CD14-positive monocyte (primary cell): ENCODE data around the gene TCOF1. TPM values are rescaled to one million over a fixed set of nuclear protein-coding genes. Genes with fewer than 3 reads are reported as not detected.

Experiments used
- DNase-seq, 3 donors: peaks; one replicate each; pipeline ENCODE4 v3.0.0-alpha.2; 2011 to 2022
- H2AFZ ChIP-seq: 2 replicates; pipeline ENCODE4 v1.6.0; 2012; ENCODE audit warnings: mild to moderate bottlenecking, low read depth, low read length, inconsistent platforms; ENCODE audit not compliant: insufficient read depth, poor library complexity, severe bottlenecking
- H3K27ac ChIP-seq, 2 donors: 1 replicate in 1 of 2; 2 replicates in 1 of 2; pipeline ENCODE4 v1.5.1; 2012 to 2013; ENCODE audit warnings: low read length in 2 of 2, control low read depth in 1 of 2, inconsistent platforms in 1 of 2, low read depth in 1 of 2, mild to moderate bottlenecking in 1 of 2
- H3K27me3 ChIP-seq, 2 donors: one replicate each; pipeline versions ENCODE4 v1.6.0 to v1.6.1; 2011 to 2013; ENCODE audit warnings: low read length in 2 of 2; ENCODE audit not compliant: control insufficient read depth in 2 of 2, insufficient read depth in 2 of 2
- H3K36me3 ChIP-seq, 2 donors: replicated peaks in 1 of 2; 1 replicate in 1 of 2; 2 replicates in 1 of 2; pipeline versions ENCODE4 v1.5.1 to v1.6.1; 2012 to 2013; ENCODE audit warnings: low read length in 2 of 2, control low read depth in 1 of 2, inconsistent platforms in 1 of 2, mild to moderate bottlenecking in 1 of 2; ENCODE audit not compliant: insufficient read depth in 2 of 2, control insufficient read depth in 1 of 2
- H3K4me1 ChIP-seq, 2 donors: 1 replicate in 1 of 2; 2 replicates in 1 of 2; pipeline versions ENCODE4 v1.5.1 to v1.6.1; 2012 to 2013; ENCODE audit warnings: low read length in 2 of 2, control low read depth in 1 of 2, inconsistent platforms in 1 of 2, mild to moderate bottlenecking in 1 of 2, moderate library complexity in 1 of 2; ENCODE audit not compliant: insufficient read depth in 2 of 2, control insufficient read depth in 1 of 2
- H3K4me2 ChIP-seq: replicated peaks from 2 replicates; pipeline ENCODE3; 2012; ENCODE audit warnings: low read length, moderate library complexity, mild to moderate bottlenecking; ENCODE audit not compliant: poor library complexity, severe bottlenecking; ENCODE audit errors: extremely low read depth
- H3K4me3 ChIP-seq, 3 experiments: fragments of 200-600 bp in 1 of 3; sonication (generic) in 1 of 3; replicated peaks in 1 of 3; 1 replicate in 2 of 3; 2 replicates in 1 of 3; pipeline ENCODE4 v1.5.1; 2011 to 2013; ENCODE audit warnings: low read length in 3 of 3, mild to moderate bottlenecking in 3 of 3, control low read depth in 2 of 3, low read depth in 2 of 3, inconsistent platforms in 1 of 3, moderate library complexity in 1 of 3
- H3K79me2 ChIP-seq: 2 replicates; pipeline ENCODE4 v1.6.0; 2012; ENCODE audit warnings: mild to moderate bottlenecking, control low read depth, inconsistent platforms, low read length, moderate library complexity; ENCODE audit not compliant: insufficient read depth
- H3K9ac ChIP-seq: 2 replicates; pipeline ENCODE4 v1.6.0; 2017; ENCODE audit warnings: low read length, mild to moderate bottlenecking; ENCODE audit not compliant: insufficient read depth, poor library complexity, severe bottlenecking
- H3K9me3 ChIP-seq, 2 donors: replicated peaks in 1 of 2; 1 replicate in 1 of 2; 2 replicates in 1 of 2; pipeline versions ENCODE4 v1.5.1 to v1.6.1; 2012 to 2013; ENCODE audit warnings: low read length in 2 of 2, control low read depth in 1 of 2; ENCODE audit not compliant: control insufficient read depth in 1 of 2, insufficient read depth in 1 of 2
- H4K20me1 ChIP-seq: 2 replicates; pipeline ENCODE4 v1.6.0; 2012; ENCODE audit warnings: mild to moderate bottlenecking, low read length, control low read depth, moderate library complexity; ENCODE audit not compliant: insufficient read depth
- H3K27ac Mint-ChIP-seq, 7 donors: one replicate each; pipeline ENCODE4 v1.8.0; 2020; ENCODE audit warnings: mild to moderate bottlenecking in 7 of 7, mixed read lengths in 7 of 7, moderate library complexity in 6 of 7, inconsistent platforms in 2 of 7
- H3K27me3 Mint-ChIP-seq, 3 donors: one replicate each; pipeline ENCODE4 v1.8.0; 2021 to 2022; ENCODE audit warnings: low read depth in 3 of 3, mild to moderate bottlenecking in 3 of 3, mixed read lengths in 3 of 3, moderate library complexity in 3 of 3, inconsistent platforms in 1 of 3
- H3K36me3 Mint-ChIP-seq, 2 donors: one replicate each; pipeline ENCODE4 v1.8.0; 2020; ENCODE audit warnings: mixed read lengths in 2 of 2, inconsistent platforms in 1 of 2, mild to moderate bottlenecking in 1 of 2
- H3K4me1 Mint-ChIP-seq: one replicate; pipeline ENCODE4 v1.8.0; 2020; ENCODE audit warnings: mild to moderate bottlenecking, mixed read lengths
- H3K4me3 Mint-ChIP-seq, 2 donors: one replicate each; pipeline ENCODE4 v1.8.0; 2020; ENCODE audit warnings: mild to moderate bottlenecking in 2 of 2, mixed read lengths in 2 of 2, moderate library complexity in 1 of 2
- H3K9me3 Mint-ChIP-seq, 7 donors: one replicate each; pipeline ENCODE4 v1.8.0; 2020 to 2022; ENCODE audit warnings: mixed read lengths in 7 of 7, mild to moderate bottlenecking in 6 of 7, moderate library complexity in 6 of 7, inconsistent platforms in 2 of 7
- CTCF ChIP-seq: fragments of 200-600 bp; IDR thresholded peaks from one replicate; pipeline ENCODE4 v1.8.0; 2022; ENCODE audit warnings: antibody characterized with exemption, mild to moderate bottlenecking
- WGBS: methylation state at CpG from one replicate; pipeline ENCODE4 v1.1.5; 2013; ENCODE audit warnings: missing lambda C conversion rate; ENCODE audit not compliant: insufficient coverage; 5-methylcytosine and 5-hydroxymethylcytosine counted together
- intact Hi-C, 2 donors: fragments of 100-400 bp; cut with micrococcal nuclease; formaldehyde crosslinking; loops; one replicate each; pipeline versions ENCODE4 v1.15.0 to v1.15.1; 2023
- polyA plus RNA-seq, 3 donors: library from polyadenylated mRNA; depleted of rRNA in 1 of 3; unstranded in 2 of 3; stranded (reverse) in 1 of 3; fragments of 300-500 nt in 2 of 3; fragments of >200 nt in 1 of 3; fragmentation: Illumina TruSeq in 2 of 3; gene quantifications; 1 replicate in 2 of 3; 2 replicates in 1 of 3; pipeline ENCODE4 v1.2.3, GENCODE V29; 2012 to 2021

Gene TCOF1
- polyA plus RNA-seq, 3 donors = 1.4 to 18.0 (median 2.3) TPM

- Mint-ChIP-seq H3K4me3 (peak overlapping the region; percentile 95 to 98), H3K36me3 (peaks cover 49 to 52% of the 10 kb centered on the region in 2 donors), H3K9me3 (peaks cover 0 to 2% (median 2%) of the 10 kb centered on the region in 7 donors), H3K27me3 (no peaks in the 10 kb centered on the region), H3K4me1 (peaks cover 21% of the 10 kb centered on the region), H3K27ac (peak overlapping the region; percentile 99 to 100 (median 100))
- Histone ChIP-seq H3K27ac (peak overlapping the region in 1 of 2 donors; percentile 97), H3K27me3 (no peaks in the 10 kb centered on the region), H3K4me1 (peaks cover 21 to 24% of the 10 kb centered on the region in 2 donors), H3K4me3 (peak overlapping the region; percentile 79 to 95 (median 95)), H3K9ac (peak overlapping the region; percentile 92), H3K9me3 (no peaks in the 10 kb centered on the region), H4K20me1 (peaks cover 56% of the 10 kb centered on the region), H2AFZ (no peak overlapping the region), H3K4me2 (peak overlapping the region; percentile 86), H3K79me2 (peaks cover 42% of the 10 kb centered on the region), H3K36me3 (peaks cover 44 to 48% of the 10 kb centered on the region in 2 donors)
- intact Hi-C loops = loop anchor here (5.0 kb wide), 2 partner anchors 36 to 39 kb away; partner anchors contain the start of gene CD74 (in 2 of the 2)
- DNase-seq = no peak
- no peak for TF ChIP-seq CTCF
- WGBS = no CpG with 5 or more reads among the region's 4 CpGs
Measured at GRCh38 chr5:150448334-150448733, 90.8 kb downstream of the TCOF1 start.

- Histone ChIP-seq H3K27me3 (no peaks in the 10 kb centered on the region), H3K79me2 (peaks cover 42% of the 10 kb centered on the region), H3K27ac (peak overlapping the region; percentile 93 to 97), H3K4me1 (peaks cover 28 to 31% of the 10 kb centered on the region in 2 donors), H3K9me3 (no peaks in the 10 kb centered on the region), H3K4me2 (peak overlapping the region; percentile 86), H4K20me1 (peaks cover 49% of the 10 kb centered on the region), H3K9ac (peak overlapping the region; percentile 92), H2AFZ (peak overlapping the region; percentile 82), H3K4me3 (peak overlapping the region; percentile 79 to 95 (median 95)), H3K36me3 (peaks cover 37 to 41% of the 10 kb centered on the region in 2 donors)
- TF ChIP-seq CTCF = no peak
- H3K27me3 Mint-ChIP-seq = no peaks in the 10 kb centered on the region
- intact Hi-C loops = loop anchor here (5.0 kb wide), 2 partner anchors 37 to 38 kb away; partner anchors contain the start of gene CD74 (in 2 of the 2)
- no peak for DNase-seq
- H3K4me1 Mint-ChIP-seq = peaks cover 21% of the 10 kb centered on the region
- H3K36me3 Mint-ChIP-seq = peaks cover 42 to 45% of the 10 kb centered on the region in 2 donors
- under 1% methylated on average over 24 of the region's 31 CpGs for WGBS
- peaks cover 0 to 2% (median 2%) of the 10 kb centered on the region in 7 donors for H3K9me3 Mint-ChIP-seq
- H3K27ac Mint-ChIP-seq = peak overlapping the region; percentile 99 to 100 (median 100)
- H3K4me3 Mint-ChIP-seq = peak overlapping the region; percentile 95 to 98
Measured at GRCh38 chr5:150448952-150449516, 91.5 kb downstream of the TCOF1 start.

Other genes with a start within 250 kb of the TCOF1 start
- under 1 TPM; 0.04 to 0.99 (median 0.20) TPM for gene PDGFRB, start 201.9 kb upstream of the TCOF1 start, polyA plus RNA-seq
- gene CDX1, start 190.9 kb upstream of the TCOF1 start, polyA plus RNA-seq = not detected
- gene SLC6A7, start 167.6 kb upstream of the TCOF1 start, polyA plus RNA-seq = under 1 TPM in 1 of 3 donors, not detected in 2; 0.07 TPM
- gene CAMK2A, start 67.9 kb upstream of the TCOF1 start, polyA plus RNA-seq = not detected
- not detected for gene ARSI, start 54.8 kb upstream of the TCOF1 start, polyA plus RNA-seq
- gene CD74, start 55.2 kb downstream of the TCOF1 start, polyA plus RNA-seq = 1,000 to 10,000 TPM; 3,498 to 7,550 (median 4,939) TPM
- gene RPS14, start 92.0 kb downstream of the TCOF1 start, polyA plus RNA-seq = 1,000 to 10,000 TPM; 2,768 to 4,675 (median 3,499) TPM
- 10 to 100 TPM in 1 of 3 donors, 1 to 10 TPM in 2; 7.0 to 18.9 (median 7.5) TPM for gene NDST1, start 150.4 kb downstream of the TCOF1 start, polyA plus RNA-seq